NCI-H524 (cell line): Measurements from ENCODE around the gene ARFGAP3.

ENCODE experiments used
- DNase-seq, 2 experiments: peaks; one replicate each; lab custom pipeline; 2025; lab: John Stamatoyannopoulos, UW

ARFGAP3 gene

GRCh38 chr22:42884616-42885375 is 27.7 kb upstream of the ARFGAP3 start:
- DNase-seq: no peak

- no peak for DNase-seq
Measured at GRCh38 chr22:42883970-42884369, 26.9 kb upstream of the ARFGAP3 start.

- no peak for DNase-seq
Measured at GRCh38 chr22:42883121-42883520, 26.0 kb upstream of the ARFGAP3 start.

- peak in 1 of 2 experiments; percentile 57 for DNase-seq
Measured at GRCh38 chr22:42881982-42882656, 25.0 kb upstream of the ARFGAP3 start.

GRCh38 chr22:42881298-42881697 is 24.2 kb upstream of the ARFGAP3 start:
- no peak for DNase-seq

GRCh38 chr22:42880815-42881214 is 23.7 kb upstream of the ARFGAP3 start:
- no peak for DNase-seq

GRCh38 chr22:42879371-42880021 is 22.4 kb upstream of the ARFGAP3 start:
- no peak for DNase-seq

GRCh38 chr22:42878561-42879305 is 21.7 kb upstream of the ARFGAP3 start:
- no peak for DNase-seq

- no peak for DNase-seq
Measured at GRCh38 chr22:42877597-42878340, 20.7 kb upstream of the ARFGAP3 start.

GRCh38 chr22:42877158-42877557 is 20.1 kb upstream of the ARFGAP3 start:
- no peak for DNase-seq

GRCh38 chr22:42876041-42876440 is 19.0 kb upstream of the ARFGAP3 start:
- DNase-seq: no peak

GRCh38 chr22:42874010-42874409 is 16.9 kb upstream of the ARFGAP3 start:
- DNase-seq: no peak

GRCh38 chr22:42873356-42873755 is 16.3 kb upstream of the ARFGAP3 start:
- no peak for DNase-seq

GRCh38 chr22:42872821-42873220 is 15.7 kb upstream of the ARFGAP3 start:
- DNase-seq: no peak

GRCh38 chr22:42871146-42872050 is 14.3 kb upstream of the ARFGAP3 start:
- no peak for DNase-seq

GRCh38 chr22:42869888-42870480 is 12.9 kb upstream of the ARFGAP3 start:
- DNase-seq: no peak

GRCh38 chr22:42869463-42869862 is 12.4 kb upstream of the ARFGAP3 start:
- DNase-seq: no peak

- no peak for DNase-seq
Measured at GRCh38 chr22:42868751-42869251, 11.7 kb upstream of the ARFGAP3 start.

- DNase-seq: no peak
Measured at GRCh38 chr22:42866100-42866499, 9.0 kb upstream of the ARFGAP3 start.

- DNase-seq: no peak
Measured at GRCh38 chr22:42865536-42865935, 8.5 kb upstream of the ARFGAP3 start.
